ENCODE results near the gene CARF.

GRCh38 chr2:202944408-202944807 lies 32.3 kb downstream of the CARF start:
- TF ChIP-seq CTCF (conservative IDR thresholded peaks at IDR 0.05 in 1 of 2, IDR thresholded peaks at IDR 0.05 in 1 of 2; ENCODE audit: extremely low read depth in 1 of 2, insufficient read depth in 1 of 2, low read depth in 1 of 2, low read length in 2 of 2) (no peak), EZH2 (IDR thresholded peaks at IDR 0.05; ENCODE audit: borderline replicate concordance, low read length) (no peak)

Data from mammary epithelial cell (primary cell).